ENCODE measurements around the gene FFAR1.

GRCh38 chr19:35379992-35380391 lies 32.3 kb downstream of the FFAR1 start:
- TF ChIP-seq, protein P1, sequence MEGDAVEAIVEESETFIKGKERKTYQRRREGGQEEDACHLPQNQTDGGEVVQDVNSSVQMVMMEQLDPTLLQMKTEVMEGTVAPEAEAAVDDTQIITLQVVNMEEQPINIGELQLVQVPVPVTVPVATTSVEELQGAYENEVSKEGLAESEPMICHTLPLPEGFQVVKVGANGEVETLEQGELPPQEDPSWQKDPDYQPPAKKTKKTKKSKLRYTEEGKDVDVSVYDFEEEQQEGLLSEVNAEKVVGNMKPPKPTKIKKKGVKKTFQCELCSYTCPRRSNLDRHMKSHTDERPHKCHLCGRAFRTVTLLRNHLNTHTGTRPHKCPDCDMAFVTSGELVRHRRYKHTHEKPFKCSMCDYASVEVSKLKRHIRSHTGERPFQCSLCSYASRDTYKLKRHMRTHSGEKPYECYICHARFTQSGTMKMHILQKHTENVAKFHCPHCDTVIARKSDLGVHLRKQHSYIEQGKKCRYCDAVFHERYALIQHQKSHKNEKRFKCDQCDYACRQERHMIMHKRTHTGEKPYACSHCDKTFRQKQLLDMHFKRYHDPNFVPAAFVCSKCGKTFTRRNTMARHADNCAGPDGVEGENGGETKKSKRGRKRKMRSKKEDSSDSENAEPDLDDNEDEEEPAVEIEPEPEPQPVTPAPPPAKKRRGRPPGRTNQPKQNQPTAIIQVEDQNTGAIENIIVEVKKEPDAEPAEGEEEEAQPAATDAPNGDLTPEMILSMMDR (IDR thresholded peaks at IDR 0.05; ENCODE audit: control extremely low read depth in 1 of 3, insufficient read depth in 1 of 3, low read depth in 1 of 3, low read length in 3 of 3), result no peak
- TF ChIP-seq YY1 (IDR thresholded peaks at IDR 0.05; ENCODE audit: low read depth, low read length) (no peak), POLR2A (IDR thresholded peaks at IDR 0.05; ENCODE audit: control extremely low read depth in 1 of 2, low read depth in 2 of 2, low read length in 2 of 2) (no peak), RAD21 (IDR thresholded peaks at IDR 0.05 in 1 of 2, conservative IDR thresholded peaks at IDR 0.05 in 1 of 2; ENCODE audit: low read depth in 2 of 2, low read length in 2 of 2) (no peak)
- TF ChIP-seq, protein P2, sequence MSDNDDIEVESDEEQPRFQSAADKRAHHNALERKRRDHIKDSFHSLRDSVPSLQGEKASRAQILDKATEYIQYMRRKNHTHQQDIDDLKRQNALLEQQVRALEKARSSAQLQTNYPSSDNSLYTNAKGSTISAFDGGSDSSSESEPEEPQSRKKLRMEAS (IDR thresholded peaks at IDR 0.05), result no peak
- TF ChIP-seq, protein P3, sequence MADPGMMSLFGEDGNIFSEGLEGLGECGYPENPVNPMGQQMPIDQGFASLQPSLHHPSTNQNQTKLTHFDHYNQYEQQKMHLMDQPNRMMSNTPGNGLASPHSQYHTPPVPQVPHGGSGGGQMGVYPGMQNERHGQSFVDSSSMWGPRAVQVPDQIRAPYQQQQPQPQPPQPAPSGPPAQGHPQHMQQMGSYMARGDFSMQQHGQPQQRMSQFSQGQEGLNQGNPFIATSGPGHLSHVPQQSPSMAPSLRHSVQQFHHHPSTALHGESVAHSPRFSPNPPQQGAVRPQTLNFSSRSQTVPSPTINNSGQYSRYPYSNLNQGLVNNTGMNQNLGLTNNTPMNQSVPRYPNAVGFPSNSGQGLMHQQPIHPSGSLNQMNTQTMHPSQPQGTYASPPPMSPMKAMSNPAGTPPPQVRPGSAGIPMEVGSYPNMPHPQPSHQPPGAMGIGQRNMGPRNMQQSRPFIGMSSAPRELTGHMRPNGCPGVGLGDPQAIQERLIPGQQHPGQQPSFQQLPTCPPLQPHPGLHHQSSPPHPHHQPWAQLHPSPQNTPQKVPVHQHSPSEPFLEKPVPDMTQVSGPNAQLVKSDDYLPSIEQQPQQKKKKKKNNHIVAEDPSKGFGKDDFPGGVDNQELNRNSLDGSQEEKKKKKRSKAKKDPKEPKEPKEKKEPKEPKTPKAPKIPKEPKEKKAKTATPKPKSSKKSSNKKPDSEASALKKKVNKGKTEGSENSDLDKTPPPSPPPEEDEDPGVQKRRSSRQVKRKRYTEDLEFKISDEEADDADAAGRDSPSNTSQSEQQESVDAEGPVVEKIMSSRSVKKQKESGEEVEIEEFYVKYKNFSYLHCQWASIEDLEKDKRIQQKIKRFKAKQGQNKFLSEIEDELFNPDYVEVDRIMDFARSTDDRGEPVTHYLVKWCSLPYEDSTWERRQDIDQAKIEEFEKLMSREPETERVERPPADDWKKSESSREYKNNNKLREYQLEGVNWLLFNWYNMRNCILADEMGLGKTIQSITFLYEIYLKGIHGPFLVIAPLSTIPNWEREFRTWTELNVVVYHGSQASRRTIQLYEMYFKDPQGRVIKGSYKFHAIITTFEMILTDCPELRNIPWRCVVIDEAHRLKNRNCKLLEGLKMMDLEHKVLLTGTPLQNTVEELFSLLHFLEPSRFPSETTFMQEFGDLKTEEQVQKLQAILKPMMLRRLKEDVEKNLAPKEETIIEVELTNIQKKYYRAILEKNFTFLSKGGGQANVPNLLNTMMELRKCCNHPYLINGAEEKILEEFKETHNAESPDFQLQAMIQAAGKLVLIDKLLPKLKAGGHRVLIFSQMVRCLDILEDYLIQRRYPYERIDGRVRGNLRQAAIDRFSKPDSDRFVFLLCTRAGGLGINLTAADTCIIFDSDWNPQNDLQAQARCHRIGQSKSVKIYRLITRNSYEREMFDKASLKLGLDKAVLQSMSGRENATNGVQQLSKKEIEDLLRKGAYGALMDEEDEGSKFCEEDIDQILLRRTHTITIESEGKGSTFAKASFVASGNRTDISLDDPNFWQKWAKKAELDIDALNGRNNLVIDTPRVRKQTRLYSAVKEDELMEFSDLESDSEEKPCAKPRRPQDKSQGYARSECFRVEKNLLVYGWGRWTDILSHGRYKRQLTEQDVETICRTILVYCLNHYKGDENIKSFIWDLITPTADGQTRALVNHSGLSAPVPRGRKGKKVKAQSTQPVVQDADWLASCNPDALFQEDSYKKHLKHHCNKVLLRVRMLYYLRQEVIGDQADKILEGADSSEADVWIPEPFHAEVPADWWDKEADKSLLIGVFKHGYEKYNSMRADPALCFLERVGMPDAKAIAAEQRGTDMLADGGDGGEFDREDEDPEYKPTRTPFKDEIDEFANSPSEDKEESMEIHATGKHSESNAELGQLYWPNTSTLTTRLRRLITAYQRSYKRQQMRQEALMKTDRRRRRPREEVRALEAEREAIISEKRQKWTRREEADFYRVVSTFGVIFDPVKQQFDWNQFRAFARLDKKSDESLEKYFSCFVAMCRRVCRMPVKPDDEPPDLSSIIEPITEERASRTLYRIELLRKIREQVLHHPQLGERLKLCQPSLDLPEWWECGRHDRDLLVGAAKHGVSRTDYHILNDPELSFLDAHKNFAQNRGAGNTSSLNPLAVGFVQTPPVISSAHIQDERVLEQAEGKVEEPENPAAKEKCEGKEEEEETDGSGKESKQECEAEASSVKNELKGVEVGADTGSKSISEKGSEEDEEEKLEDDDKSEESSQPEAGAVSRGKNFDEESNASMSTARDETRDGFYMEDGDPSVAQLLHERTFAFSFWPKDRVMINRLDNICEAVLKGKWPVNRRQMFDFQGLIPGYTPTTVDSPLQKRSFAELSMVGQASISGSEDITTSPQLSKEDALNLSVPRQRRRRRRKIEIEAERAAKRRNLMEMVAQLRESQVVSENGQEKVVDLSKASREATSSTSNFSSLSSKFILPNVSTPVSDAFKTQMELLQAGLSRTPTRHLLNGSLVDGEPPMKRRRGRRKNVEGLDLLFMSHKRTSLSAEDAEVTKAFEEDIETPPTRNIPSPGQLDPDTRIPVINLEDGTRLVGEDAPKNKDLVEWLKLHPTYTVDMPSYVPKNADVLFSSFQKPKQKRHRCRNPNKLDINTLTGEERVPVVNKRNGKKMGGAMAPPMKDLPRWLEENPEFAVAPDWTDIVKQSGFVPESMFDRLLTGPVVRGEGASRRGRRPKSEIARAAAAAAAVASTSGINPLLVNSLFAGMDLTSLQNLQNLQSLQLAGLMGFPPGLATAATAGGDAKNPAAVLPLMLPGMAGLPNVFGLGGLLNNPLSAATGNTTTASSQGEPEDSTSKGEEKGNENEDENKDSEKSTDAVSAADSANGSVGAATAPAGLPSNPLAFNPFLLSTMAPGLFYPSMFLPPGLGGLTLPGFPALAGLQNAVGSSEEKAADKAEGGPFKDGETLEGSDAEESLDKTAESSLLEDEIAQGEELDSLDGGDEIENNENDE (IDR thresholded peaks at IDR 0.05; ENCODE audit: insufficient replicate concordance, low read length), result no peak
